Measurements from ENCODE around the gene STK11IP. TPM values are rescaled to one million over a fixed set of nuclear protein-coding genes. Genes with fewer than 3 reads are reported as not detected.

The STK11IP gene
- total RNA-seq, 2 donors from 2014 or later = 20.0 to 25.3 TPM

DNA sequence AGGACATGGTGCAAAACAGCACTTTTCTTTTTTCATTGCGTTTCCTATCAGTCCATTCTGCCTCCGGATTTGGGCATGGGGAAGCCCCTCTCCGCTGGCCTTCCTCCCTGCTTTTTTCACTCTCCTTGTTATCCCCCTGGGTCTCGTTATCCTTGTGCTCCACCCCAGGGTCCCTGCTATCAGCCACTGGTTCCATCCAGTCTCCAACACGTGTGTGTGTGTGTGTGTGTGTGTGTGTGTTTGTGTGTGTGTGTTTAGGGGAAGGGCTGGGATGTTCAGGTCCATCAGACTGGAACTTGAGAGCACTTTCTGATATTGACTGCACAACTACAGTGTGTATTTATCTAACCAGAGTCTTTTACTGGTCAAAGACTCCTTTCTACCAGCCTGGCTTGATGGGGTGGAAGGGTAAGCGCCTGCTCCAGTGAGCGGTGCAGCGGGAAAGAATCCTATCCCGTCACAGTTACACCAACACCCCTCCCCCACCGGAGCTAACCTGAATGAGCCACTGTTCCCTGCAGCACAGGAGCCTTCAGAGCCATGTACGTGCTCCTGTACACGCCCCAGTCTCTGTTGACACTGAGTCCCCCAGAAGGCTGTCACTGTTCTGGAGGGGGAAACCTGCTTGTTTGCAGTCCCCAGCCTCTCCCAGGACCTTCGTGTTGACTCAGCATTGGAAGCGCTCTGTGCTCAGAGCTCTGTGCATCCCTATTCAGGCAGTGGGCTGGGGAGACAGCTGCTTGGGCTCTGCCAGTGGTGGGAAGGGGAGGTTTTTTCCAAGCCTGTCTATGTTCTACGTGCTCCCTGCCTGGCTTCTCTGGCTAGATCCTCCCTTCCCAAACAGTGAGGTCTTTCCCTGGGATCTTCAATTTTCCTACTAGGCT lies 20.9 kb upstream of the STK11IP start:
- H3K27me3 ChIP-seq (replicated peaks; ENCODE audit: insufficient read depth) = no peaks in the 10 kb centered on the region
- no peak overlapping the region for H3K27ac ChIP-seq
- no peak for ATAC-seq (ENCODE audit: insufficient number of reproducible peaks, low FRiP score, low read depth)
- H3K4me3 ChIP-seq = no peak overlapping the region
- H3K4me1 ChIP-seq (ENCODE audit: control insufficient read depth in 1 of 2, low read depth in 2 of 2) = peaks cover 0 to 5% of the 10 kb centered on the region in 2 donors
- TF ChIP-seq, protein P1, sequence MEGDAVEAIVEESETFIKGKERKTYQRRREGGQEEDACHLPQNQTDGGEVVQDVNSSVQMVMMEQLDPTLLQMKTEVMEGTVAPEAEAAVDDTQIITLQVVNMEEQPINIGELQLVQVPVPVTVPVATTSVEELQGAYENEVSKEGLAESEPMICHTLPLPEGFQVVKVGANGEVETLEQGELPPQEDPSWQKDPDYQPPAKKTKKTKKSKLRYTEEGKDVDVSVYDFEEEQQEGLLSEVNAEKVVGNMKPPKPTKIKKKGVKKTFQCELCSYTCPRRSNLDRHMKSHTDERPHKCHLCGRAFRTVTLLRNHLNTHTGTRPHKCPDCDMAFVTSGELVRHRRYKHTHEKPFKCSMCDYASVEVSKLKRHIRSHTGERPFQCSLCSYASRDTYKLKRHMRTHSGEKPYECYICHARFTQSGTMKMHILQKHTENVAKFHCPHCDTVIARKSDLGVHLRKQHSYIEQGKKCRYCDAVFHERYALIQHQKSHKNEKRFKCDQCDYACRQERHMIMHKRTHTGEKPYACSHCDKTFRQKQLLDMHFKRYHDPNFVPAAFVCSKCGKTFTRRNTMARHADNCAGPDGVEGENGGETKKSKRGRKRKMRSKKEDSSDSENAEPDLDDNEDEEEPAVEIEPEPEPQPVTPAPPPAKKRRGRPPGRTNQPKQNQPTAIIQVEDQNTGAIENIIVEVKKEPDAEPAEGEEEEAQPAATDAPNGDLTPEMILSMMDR (IDR thresholded peaks at IDR 0.05) = no peak
- no peak for DNase-seq (ENCODE audit: low spot score)
- H3K36me3 ChIP-seq = no peaks in the 10 kb centered on the region
- H3K9me3 ChIP-seq = no peaks in the 10 kb centered on the region

DNA sequence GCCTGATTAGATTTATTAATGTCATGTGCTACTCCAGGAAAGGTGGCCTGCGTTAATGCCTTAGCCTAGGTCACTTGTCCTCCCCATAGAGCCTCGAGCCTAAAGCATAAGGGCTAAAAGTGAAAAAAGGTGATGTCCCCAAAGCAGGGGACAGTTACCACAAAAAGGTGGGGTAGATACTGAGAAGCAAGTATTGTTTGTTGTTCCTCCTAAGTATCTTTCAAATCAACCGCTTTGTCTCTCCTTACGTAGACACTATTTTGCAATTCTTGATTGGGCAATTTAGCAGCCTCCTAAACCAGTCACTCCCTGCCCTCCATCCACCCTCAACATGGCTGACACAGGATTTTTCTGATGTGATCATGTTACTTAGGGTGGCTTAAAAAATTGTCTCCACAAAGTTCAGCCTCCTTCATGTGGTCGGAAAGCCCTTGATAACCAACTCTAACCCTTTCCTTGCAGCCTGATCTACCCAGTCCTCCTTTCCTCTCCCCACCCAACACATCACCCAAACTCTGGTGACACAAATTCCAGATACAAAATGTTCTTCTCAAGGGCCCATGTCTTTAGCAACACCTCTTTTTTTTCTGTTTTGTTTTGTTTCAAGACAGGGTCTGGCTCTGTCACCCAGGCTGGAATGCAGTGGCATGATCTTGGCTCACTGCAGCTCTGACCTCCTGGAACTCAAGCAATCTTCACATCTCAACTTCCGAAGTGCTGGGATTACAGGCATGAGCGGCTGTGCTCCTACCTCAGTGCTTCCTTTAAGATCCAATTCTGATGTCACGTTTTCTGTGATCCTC lies 18.6 kb upstream of the STK11IP start:
- Histone ChIP-seq H3K9me3 (no peaks in the 10 kb centered on the region), H3K4me3 (no peak overlapping the region), H3K27ac (no peak overlapping the region), H3K27me3 (replicated peaks; ENCODE audit: insufficient read depth) (no peaks in the 10 kb centered on the region), H3K4me1 (ENCODE audit: control insufficient read depth in 1 of 2, low read depth in 2 of 2) (no peaks in the 10 kb centered on the region), H3K36me3 (no peaks in the 10 kb centered on the region)
- DNase-seq (ENCODE audit: low spot score) (no peak), ATAC-seq (ENCODE audit: insufficient number of reproducible peaks, low FRiP score, low read depth) (no peak)
- TF ChIP-seq, protein P1 (IDR thresholded peaks at IDR 0.05) = no peak

DNA sequence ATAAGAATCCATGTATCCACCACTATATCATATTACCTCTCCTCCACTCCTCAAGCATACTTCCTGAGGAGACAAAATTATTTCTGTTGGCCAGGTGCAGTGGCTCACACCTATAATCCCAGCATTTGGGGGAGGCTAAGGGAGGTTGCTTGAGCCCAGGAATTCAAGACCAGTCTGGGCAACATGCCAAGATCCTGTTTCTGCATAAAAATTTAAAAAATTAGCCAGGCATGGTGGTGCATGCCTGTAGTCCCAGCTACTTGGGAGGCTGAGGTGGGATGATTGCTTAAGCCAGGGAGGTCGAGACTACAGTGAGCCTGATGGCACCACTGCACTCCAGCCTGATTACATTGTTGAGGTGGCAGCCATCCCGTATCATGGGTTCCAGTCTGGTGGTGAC lies 16.3 kb upstream of the STK11IP start:
- Histone ChIP-seq H3K27ac (no peak overlapping the region), H3K4me1 (ENCODE audit: control insufficient read depth in 1 of 2, low read depth in 2 of 2) (no peaks in the 10 kb centered on the region), H3K36me3 (no peaks in the 10 kb centered on the region), H3K9me3 (no peaks in the 10 kb centered on the region), H3K27me3 (replicated peaks; ENCODE audit: insufficient read depth) (no peaks in the 10 kb centered on the region), H3K4me3 (no peak overlapping the region)
- TF ChIP-seq, protein P1 (IDR thresholded peaks at IDR 0.05) = no peak
- ATAC-seq (ENCODE audit: insufficient number of reproducible peaks, low FRiP score, low read depth) (no peak), DNase-seq (ENCODE audit: low spot score) (no peak)

DNA sequence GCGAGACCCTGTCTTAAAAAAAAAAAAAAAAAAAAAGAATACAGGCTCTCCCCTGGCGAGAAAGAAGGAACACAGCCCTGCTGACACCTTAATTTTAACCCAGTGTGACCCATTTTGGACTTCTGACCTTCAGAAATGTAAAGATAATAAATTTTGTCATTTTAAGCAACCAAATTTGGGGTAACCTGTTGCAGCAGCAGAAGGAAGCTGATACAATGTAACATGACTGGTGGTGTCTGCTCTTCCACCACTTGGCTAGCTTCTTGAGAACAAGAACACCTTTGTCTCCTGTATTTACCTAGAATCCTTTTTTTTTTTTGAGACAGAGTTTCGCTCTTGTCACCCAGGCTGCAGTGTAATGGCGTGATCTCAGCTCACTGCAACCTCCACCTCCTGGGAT lies 6.6 kb upstream of the STK11IP start:
- peaks cover 0 to under 1% of the 10 kb centered on the region in 2 donors for H3K4me1 ChIP-seq (ENCODE audit: control insufficient read depth in 1 of 2, low read depth in 2 of 2)
- H3K27me3 ChIP-seq (replicated peaks; ENCODE audit: insufficient read depth) = no peaks in the 10 kb centered on the region
- no peak for DNase-seq (ENCODE audit: low spot score)
- TF ChIP-seq, protein P1 (IDR thresholded peaks at IDR 0.05) = no peak
- H3K36me3 ChIP-seq = no peaks in the 10 kb centered on the region
- H3K27ac ChIP-seq = no peak overlapping the region
- no peak overlapping the region for H3K4me3 ChIP-seq
- no peak for ATAC-seq (ENCODE audit: insufficient number of reproducible peaks, low FRiP score, low read depth)
- H3K9me3 ChIP-seq = no peaks in the 10 kb centered on the region

DNA sequence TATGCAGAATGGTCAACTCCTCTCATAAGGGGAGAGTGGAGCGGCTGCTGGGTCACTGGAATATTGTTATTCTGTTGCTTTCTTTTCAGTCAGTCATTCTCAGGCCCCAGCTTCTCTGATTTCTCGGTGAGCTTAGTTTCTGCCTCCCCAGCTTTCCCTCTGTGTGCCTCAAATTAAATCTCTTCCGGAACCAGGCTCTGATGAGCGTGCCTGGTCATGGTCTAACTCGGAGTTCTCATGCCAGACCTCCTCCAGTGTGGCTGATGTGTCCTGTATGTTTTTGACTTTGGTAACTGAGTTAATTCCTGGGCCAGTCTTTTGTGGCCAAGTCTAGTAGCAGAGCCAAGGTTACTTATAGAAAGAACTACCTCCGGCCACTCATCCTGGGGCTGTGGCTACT lies 4.9 kb upstream of the STK11IP start:
- TF ChIP-seq, protein P1 (IDR thresholded peaks at IDR 0.05) = no peak
- Histone ChIP-seq H3K27ac (no peak overlapping the region), H3K4me1 (ENCODE audit: control insufficient read depth in 1 of 2, low read depth in 2 of 2) (peaks cover 6 to 10% of the 10 kb centered on the region in 2 donors), H3K27me3 (replicated peaks; ENCODE audit: insufficient read depth) (no peaks in the 10 kb centered on the region), H3K4me3 (no peak overlapping the region), H3K9me3 (no peaks in the 10 kb centered on the region), H3K36me3 (no peaks in the 10 kb centered on the region)
- ATAC-seq (ENCODE audit: insufficient number of reproducible peaks, low FRiP score, low read depth) = no peak
- no peak for DNase-seq (ENCODE audit: low spot score)

Measured in thoracic aorta (tissue), 2 donors.